GM12874 (cell line): ENCODE measurements around the gene MARS1.

Experiments
- TF ChIP-seq, protein P1 (sequence below): IDR thresholded peaks from 2 replicates; pipeline ENCODE4 v1.5.1; 2011; ENCODE audit warnings: low read depth, mild to moderate bottlenecking, control low read depth, low read length, moderate library complexity; ENCODE audit not compliant: insufficient read depth

Gene MARS1

DNA sequence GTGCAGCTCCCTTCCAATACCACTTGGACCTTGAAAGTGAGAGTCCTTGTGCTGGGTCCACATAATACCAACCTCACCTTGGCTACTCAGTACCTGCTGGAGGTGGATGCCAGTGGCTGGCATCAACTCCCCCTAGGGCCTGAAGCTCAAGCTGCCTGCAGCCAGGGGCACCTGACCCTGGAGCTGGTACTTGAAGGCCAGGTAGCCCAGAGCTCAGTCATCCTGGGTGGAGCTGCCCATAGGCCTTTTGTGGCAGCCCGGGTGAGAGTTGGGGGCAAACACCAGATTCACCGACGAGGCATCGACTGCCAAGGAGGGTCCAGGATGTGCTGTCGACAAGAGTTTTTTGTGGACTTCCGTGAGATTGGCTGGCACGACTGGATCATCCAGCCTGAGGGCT is 38.5 kb upstream of the MARS1 start:
- TF ChIP-seq, protein P1, sequence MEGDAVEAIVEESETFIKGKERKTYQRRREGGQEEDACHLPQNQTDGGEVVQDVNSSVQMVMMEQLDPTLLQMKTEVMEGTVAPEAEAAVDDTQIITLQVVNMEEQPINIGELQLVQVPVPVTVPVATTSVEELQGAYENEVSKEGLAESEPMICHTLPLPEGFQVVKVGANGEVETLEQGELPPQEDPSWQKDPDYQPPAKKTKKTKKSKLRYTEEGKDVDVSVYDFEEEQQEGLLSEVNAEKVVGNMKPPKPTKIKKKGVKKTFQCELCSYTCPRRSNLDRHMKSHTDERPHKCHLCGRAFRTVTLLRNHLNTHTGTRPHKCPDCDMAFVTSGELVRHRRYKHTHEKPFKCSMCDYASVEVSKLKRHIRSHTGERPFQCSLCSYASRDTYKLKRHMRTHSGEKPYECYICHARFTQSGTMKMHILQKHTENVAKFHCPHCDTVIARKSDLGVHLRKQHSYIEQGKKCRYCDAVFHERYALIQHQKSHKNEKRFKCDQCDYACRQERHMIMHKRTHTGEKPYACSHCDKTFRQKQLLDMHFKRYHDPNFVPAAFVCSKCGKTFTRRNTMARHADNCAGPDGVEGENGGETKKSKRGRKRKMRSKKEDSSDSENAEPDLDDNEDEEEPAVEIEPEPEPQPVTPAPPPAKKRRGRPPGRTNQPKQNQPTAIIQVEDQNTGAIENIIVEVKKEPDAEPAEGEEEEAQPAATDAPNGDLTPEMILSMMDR = no peak

DNA sequence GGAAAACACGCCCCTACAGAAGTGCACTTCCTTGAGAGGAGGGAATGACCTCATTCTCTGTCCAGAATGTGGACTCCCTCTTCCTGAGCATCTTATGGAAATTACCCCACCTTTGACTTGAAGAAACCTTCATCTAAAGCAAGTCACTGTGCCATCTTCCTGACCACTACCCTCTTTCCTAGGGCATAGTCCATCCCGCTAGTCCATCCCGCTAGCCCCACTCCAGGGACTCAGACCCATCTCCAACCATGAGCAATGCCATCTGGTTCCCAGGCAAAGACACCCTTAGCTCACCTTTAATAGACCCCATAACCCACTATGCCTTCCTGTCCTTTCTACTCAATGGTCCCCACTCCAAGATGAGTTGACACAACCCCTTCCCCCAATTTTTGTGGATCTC is 37.8 kb upstream of the MARS1 start:
- TF ChIP-seq, protein P1 = no peak

DNA sequence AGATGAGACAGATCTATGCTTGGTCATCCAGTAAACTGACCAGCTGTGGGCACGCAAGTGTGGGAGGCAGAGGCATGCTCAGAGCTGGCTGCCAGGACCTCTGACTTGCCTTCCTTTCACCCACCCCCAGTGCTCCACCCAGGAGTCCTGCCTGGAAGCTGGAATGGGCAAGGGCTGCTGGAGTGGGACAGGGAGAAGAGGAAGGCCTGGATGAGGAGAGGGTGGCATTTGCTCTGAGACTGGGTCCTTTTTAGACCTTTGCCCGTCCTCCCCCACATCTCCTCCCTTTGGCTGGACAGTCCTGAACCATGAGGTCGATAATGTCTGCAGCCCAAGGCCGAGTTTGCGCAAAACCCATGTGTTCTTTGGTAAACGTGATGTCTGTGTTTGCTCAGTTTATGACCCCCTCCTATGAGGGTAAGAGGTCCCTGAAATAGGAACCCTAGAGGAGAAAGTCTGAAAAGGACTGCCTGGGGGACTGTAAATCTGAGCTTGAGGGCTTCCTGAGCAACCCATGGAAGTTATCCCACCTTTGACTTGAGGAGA is 36.6 kb upstream of the MARS1 start:
- TF ChIP-seq, protein P1 = no peak

DNA sequence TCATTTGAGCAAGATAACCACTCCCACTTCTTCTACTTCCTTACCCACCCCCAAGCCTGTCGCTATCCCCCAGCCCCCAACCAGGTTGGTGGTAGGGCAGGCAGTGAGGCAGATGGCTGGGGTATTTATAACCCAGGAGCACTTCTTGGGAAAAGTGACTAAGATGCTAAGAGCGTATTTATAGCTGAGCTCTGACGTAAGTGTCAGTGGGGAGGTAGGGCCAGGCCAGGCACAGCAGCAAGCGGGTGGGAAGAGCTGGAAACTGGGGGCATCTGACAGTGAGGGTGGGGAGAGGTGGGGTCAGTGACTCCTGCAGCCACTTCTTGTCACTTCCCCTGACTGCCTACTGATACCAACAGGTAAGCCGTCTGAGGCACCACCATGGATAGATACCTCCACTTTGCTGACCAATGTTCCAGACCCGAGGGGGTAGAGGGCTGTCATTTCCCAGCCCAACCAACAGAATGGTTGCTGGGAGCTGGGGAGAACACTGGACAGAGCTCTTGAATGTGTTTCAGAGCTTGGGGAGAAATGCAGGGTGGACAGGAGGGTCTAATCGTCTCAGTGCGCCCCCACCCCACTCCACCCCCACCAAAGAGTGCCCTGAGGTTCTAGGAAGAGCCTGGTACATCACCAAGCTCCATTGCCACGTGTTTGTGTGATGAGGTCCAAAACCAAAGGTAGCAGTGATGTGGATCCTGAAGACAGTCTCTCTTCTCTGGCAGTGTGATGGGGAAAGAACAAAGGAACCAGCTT is 35.5 kb upstream of the MARS1 start:
- TF ChIP-seq, protein P1 = no peak

DNA sequence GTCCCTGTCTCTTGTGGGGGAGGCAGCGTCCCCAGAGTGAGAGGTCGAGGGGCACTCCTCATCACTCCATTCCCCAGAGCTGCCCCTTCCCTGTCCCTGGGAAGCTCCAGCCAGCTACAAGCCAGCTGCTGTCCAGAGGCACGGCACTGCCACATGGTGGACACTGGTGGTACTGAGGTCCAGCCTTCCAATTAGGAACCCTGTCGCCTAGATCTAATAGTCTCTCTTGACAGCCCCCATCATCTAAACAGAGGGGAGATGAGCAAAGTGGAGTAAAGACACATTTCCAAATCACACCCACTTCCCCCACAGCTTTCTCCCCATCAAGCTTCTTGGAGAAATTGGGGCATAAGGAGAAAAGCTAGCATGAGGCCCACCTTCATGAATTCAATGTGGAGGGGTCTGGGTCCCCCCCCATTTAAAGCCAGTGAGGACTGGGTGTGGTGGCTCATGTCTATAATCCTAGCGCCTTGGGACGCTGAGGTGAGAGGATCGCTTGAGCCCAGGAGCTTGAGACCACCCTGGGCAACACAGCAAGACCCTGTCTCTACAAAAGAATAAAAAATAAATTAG is 34.8 kb upstream of the MARS1 start:
- TF ChIP-seq, protein P1 = peak; percentile 91

DNA sequence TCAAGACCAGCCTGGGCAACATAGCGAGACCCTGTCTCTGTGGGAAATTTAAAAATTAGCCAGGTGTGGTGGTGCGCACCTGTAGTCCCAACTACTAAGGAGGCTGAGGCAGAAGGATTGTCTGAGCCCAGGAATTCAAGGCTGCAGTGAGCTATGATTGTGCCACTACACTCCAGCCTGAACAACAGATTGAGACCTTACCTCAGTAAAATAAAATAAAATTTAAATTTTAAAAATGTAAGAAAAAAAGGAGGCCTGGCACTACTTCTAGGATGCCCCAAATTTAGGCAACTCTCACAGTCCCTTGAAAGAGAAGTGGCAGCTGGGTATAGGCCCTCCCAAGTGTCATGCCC is 33.7 kb upstream of the MARS1 start:
- TF ChIP-seq, protein P1 = no peak

DNA sequence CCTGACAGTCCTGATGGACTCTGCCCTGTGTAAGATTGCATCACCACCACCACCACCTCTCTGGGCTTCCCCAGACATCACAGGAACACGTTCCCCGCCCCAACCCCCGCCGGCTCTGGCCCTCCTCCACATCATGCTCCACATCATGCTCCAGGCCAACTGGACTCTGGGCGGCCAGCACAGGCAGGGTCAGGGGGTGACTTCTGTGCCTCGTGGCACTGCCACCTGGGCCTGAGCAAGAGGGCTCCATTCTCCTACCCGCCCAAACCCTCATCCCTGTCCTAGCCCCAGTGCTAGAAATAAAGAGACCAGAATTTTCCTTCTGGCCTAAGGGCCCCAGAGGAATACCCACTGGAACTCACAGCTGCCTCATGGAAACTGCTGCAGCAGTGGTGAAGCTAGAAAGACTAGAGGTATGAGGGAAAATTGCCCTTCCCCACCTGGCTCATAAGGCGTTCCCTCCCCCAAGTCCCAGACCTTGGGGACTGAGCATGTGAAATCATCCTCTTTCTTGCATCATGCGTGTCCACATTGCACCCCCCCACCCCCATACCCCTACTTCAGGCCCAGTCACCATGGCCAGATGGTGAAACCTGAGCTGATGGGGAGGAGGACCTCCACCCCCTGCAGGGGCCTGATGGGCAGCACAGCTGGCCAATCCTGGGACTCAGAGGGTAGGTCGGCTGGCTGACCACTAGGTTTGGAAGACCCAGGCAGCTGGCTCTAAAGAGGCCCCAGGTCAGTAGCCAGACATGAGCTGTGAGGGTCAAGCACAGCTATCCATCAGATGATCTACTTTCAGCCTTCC is 33.1 kb upstream of the MARS1 start, which contains the start of gene INHBE:
INHBE (plus strand) TSS at position 742 of the 808 bp plus-strand sequence. CDS start 230 bp downstream, outside the sequence.
- TF ChIP-seq, protein P1 = no peak
